Subcutaneous adipose tissue (tissue), 4 donors: ENCODE measurements around the gene SERPINB6. TPM values are rescaled to one million over a fixed set of nuclear protein-coding genes. Genes with fewer than 3 reads are reported as not detected.

Experiments
- CTCF ChIP-seq: fragments of 450-650 bp; IDR thresholded peaks from one replicate; pipeline ENCODE4 v1.5.1; 2016; ENCODE audit warnings: low read depth, mild to moderate bottlenecking, control low read depth, antibody characterized with exemption, moderate library complexity
- total RNA-seq, 4 donors: library from RNA; depleted of rRNA; stranded (reverse); fragments of >200 nt; gene quantifications; one replicate each; pipeline ENCODE4 v1.1.0, GENCODE V29; 2016

The SERPINB6 gene
- total RNA-seq, 4 donors from 2014 or later: 111 to 243 (median 166) TPM

- TF ChIP-seq CTCF: no peak
Measured at GRCh38 chr6:2969549-2969948, 1.8 kb downstream of the SERPINB6 start.

- no peak for TF ChIP-seq CTCF
Measured at GRCh38 chr6:2968600-2969135, 2.7 kb downstream of the SERPINB6 start.

GRCh38 chr6:2967936-2968335 lies 3.4 kb downstream of the SERPINB6 start:
- TF ChIP-seq CTCF: no peak

- TF ChIP-seq CTCF: no peak
Measured at GRCh38 chr6:2966347-2966746, 5.0 kb downstream of the SERPINB6 start.

GRCh38 chr6:2964793-2965505 lies 6.4 kb downstream of the SERPINB6 start:
- no peak for TF ChIP-seq CTCF

- TF ChIP-seq CTCF: no peak
Measured at GRCh38 chr6:2963756-2964155, 7.6 kb downstream of the SERPINB6 start.

DNA sequence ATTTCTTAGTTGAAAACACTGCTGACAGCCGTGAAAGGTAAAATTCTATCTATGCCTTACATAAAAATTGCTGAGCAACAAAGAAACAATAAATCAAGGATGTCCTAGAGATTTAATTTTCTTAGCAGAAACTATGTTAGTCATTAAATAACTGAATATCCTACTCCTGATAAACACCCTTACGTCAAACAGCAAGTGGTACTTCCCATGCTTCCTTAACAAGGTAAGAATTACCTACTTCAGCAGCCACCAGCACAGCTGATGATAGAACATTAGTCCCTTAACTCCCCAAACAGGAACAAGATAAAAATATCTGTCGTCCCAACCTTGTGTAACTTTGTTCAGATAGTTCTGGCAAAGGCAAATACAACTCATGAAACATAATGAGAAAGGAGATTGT lies 8.7 kb downstream of the SERPINB6 start:
- no peak for TF ChIP-seq CTCF
